Limb (tissue), 2 donors: Measurements from ENCODE around the gene ERBB4.

Source experiments
- DNase-seq, 2 donors: peaks; one replicate each; pipeline ENCODE4 v3.0.0-alpha.2; 2016; ENCODE audit errors: extremely low spot score in 2 of 2

Gene ERBB4

DNA sequence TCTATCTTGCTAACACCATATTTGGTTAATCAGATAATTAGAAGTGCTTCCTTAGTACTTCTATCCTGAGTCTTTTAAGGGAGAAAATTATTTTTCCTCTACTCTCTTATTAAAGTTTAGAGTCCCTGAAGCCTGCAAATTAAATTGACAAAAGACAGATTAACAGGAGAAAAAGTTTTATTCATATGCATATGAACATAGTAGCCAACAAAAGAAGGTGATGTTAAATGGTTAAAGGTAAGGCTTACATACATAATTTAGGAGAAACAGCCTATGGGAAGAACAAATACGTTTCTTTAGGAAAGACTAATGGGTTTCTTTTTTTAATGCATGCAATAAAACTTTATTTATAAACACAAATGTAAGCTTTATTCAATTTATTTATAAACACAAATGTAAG, 1177.2 kb downstream of the ERBB4 start:
- no peak for DNase-seq

DNA sequence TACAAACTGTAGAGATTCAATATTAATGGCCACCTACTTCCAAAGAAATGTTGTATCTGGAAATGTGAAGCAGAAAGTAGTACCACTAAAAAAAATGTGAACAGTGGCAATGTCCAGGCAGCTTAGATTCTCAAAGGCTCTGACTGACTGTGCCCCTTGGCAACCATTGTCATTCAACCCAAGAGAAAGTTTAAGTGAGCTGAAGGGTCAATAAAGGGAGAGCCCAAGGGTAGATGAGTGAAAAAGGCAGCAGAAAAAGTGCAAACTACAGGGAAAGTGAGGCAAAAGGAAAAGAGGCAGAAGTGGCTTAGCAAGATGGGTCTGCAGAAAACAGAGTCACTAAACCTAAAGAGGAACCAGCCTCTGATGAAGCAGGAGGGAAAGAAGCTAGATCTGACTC, 1179.3 kb downstream of the ERBB4 start:
- DNase-seq, result no peak

DNA sequence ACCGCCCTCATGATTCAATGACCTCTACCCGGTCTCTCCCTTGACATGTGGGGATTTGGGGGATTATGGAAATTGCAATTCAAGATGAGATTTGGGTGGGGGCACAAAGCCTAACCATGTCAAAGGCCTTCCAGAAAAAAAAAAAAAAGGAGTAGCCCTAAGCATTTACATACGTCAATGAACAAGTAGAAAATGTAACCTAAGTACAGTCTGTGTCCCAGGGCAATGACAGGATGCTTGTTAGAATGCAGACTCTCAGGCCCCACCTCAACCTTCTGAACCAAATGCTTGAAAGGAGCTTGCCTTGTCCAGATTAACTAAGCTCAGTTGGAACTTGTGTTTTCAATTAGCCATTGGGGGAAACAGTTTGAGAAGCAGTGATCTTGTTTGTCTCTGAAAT, 1180.1 kb downstream of the ERBB4 start:
- DNase-seq, result no peak

DNA sequence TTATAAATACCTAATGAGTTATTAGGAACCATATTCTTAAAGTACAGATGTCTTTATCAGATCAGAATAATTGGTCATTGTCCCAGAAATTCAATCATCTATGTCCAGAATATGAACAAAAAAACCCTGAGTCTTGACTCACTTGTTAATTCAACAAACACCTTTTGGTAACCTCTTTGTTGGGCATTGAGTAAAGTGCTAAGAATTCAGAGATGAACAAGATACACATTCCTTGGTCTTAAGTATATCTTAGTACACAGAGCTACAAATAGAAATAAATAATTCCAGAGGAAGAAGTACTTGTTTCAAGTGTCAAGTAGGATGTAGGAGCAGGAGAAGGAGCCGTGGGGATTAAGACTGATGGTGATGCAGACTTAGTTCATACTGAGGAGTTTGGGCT, 1184.1 kb downstream of the ERBB4 start:
- DNase-seq, result no peak

DNA sequence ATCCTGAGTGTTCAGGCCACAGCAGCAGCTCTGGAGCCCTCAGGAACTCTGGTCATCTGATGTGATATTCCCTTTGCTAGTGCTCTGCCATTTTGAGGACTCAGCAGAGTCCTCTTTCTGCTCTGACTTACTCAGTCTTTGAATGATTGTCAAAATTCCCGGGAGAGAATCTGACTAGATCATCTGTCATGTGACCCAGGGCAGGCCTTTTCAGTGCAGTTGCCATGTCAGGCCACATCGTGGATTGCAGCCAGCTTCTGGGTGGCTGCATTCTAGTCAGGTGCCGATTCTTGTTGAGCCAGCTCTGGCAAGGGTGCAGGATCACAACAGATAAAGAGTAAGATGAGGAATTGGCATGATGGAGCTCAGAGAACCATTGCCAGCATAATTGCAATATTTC, 1186.6 kb downstream of the ERBB4 start:
- no peak for DNase-seq

DNA sequence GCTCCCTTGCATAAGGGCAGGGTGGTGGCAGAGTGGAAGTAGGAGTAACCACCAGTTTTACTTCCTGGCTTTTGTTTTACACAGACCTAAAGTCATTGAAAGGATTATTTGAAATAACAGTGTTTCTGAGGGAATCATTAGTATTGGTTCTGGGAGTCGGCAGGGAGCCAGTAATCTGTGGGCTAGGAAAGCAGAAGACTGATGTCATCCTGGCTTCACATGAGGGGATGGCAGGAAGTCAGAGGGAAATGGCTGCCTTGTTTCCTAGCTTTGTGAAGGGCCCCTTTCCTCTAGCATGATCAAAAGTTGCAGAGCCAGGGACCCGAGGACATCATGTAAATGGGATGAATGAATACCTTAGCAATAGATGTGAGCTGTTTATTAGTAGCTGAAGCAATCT, 1189.6 kb downstream of the ERBB4 start:
- DNase-seq, result no peak

DNA sequence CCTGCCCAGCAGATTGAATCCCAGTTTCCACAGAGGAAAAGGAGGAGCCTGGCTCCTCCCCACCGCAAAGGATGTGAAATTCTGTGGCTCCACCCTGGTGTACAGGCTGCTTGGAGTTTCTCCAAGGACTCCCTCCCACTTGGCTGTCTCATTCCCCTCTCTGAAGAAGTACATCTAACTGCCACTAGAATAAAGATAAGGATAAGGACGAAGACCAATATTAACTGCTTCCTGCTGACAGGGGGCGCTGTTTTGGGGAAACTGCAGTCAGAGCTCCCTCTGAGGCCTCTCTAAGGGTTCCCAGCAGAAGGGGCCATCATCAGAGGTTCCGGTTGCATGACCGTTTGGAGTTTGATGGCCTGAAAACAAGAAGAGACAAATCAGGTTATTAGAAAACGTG, 1191.3 kb downstream of the ERBB4 start:
- no peak for DNase-seq

DNA sequence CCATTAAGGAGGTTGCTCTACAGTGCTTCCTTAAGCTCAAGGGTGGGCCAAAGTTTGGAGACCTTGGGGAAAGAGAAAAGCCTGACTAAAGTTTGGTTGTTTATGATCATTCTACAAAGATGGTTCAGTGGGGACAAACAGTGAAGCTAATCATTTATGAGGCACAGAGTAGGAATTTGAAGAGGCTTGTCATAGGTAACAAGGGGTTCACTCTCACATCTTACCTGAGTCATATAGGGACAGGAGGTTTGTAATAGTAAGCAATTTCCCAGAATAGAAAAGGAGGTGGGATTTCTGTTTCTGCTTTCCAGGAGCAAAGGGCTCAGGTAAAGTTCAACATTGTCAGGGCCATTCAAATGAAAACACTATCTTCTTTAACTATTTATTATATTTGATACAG, 1194.3 kb downstream of the ERBB4 start:
- no peak for DNase-seq

DNA sequence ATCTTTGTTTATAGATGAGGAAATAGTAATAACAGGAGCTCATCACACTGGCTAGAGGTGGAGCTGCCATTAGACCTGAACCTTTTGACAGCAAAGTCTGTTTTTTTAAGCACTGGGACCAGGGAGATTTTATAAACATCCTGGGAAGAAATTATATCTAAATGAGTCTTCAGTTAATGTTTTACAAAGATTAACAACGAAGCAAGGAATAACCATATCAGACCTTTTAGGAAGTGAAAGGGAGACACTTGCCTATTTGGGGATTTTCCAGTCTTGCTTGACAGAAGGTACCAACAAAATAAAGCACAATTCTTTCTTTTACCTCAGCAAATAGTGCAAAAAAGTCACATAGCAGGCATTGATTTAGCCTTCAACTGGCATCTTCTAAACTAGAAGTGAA, 1205.2 kb downstream of the ERBB4 start:
- no peak for DNase-seq

DNA sequence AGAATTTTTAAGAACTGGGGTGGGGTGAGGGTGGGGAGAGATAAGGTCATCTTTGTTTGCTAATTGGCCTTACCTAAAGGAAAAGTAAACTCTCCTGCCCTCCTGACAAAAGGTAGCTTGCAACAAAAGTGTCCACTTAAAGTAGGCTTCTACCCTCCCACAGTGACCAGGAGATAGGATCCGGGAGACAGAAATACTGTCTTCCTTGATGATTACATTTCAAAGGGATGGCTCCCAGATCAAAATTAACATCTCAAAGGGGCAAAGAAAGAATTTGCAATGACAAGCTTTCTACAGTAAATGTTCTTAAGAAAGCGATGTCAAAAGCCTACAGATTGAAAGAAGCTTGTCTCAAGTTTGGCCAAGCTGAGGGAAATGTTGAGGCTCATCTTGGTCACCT, 1206.9 kb downstream of the ERBB4 start:
- no peak for DNase-seq

DNA sequence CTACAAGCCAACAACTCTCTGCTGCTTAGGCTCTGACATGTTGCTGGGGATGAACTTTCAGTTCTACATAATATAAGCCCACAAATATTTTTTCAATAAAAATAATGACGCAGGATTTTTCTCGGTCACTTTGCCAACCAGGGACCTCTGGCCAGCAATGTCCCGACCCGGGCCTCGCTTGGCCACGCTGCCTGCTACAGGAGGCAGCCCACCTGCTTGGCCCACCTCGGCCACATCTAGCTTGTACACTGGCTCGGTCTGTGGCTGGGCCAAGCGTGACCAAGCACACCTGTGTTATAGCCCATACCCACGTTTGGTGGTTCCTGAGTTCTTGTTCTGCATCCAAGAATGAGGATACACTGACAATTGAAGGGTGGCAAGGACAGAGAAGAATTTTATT, 1208.7 kb downstream of the ERBB4 start:
- no peak for DNase-seq

DNA sequence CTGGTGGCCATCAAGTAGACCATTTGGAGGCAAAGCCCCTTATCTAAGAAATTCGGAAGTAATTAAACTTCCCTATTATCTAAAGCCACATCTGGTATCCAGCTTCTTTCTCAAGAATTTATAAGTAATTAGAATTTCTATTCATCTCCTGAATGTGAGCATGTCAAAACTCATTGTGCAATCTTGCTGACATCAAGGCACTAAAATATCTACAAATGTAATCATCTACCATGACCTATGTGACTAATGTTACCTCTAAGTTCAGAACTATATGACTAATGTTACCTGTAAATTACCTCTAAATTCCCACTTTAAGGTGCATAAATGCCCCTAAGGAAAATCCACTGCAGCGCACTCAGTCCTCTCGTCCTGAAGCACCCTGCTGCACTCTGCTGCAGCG, 1209.2 kb downstream of the ERBB4 start:
- DNase-seq, result no peak

DNA sequence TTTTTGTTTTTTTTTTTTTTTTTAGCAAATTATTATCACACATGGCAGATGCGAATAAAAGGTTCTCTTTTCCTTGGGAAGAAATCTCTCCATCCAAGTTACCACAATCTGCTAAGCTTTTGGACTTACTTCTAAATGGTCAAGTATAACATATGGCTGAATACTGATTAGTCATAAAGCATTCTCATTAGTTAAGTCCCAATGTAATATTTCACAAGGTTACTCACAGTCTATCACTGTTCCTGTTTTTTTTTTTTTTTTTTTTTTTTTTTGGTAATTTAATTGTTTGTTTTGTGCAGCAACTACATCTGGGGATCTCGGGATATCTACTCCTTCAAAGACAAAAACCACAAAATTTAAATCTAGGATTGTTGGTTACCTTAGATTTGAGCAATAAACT, 1210.5 kb downstream of the ERBB4 start:
- no peak for DNase-seq
